ENCODE measurements around the gene ZNF483. TPM values are rescaled to one million over a fixed set of nuclear protein-coding genes. Genes with fewer than 3 reads are reported as not detected.

The ZNF483 gene
- polyA plus RNA-seq, 3 donors = not detected

- Mint-ChIP-seq H3K27me3 (ENCODE audit: low read depth in 3 of 3) (peaks cover 28 to 51% (median 35%) of the 10 kb centered on the region in 3 donors), H3K4me1 (peaks cover 27% of the 10 kb centered on the region), H3K36me3 (no peaks in the 10 kb centered on the region), H3K9me3 (peaks cover 0 to 9% (median 3%) of the 10 kb centered on the region in 7 donors), H3K27ac (peak within 1 kb of the TSS in 6 of 7 donors; percentile 10 to 58 (median 44)), H3K4me3 (peak within 1 kb of the TSS; percentile 98 to 100)
- intact Hi-C loops (cut with micrococcal nuclease) = loop anchor here in 1 of 2 donors (10.0 kb wide), 1 partner anchor 475 kb away; no protein-coding TSS in a partner anchor
- Histone ChIP-seq H3K79me2 (ENCODE audit: insufficient read depth, low read length) (no peaks in the 10 kb centered on the region), H2AFZ (ENCODE audit: insufficient read depth, low read depth, low read length, poor library complexity, severe bottlenecking) (peak within 1 kb of the TSS; percentile 95), H3K36me3 (replicated peaks in 1 of 2; ENCODE audit: control insufficient read depth in 1 of 2, insufficient read depth in 2 of 2, low read length in 2 of 2) (no peaks in the 10 kb centered on the region), H3K4me1 (ENCODE audit: control insufficient read depth in 1 of 2, insufficient read depth in 2 of 2, low read length in 2 of 2) (peaks cover 15 to 25% of the 10 kb centered on the region in 2 donors), H3K27me3 (ENCODE audit: control insufficient read depth in 2 of 2, insufficient read depth in 2 of 2, low read length in 2 of 2) (peaks cover 0 to 35% of the 10 kb centered on the region in 2 donors), H4K20me1 (ENCODE audit: insufficient read depth, low read length) (no peaks in the 10 kb centered on the region), H3K9me3 (replicated peaks in 1 of 2; ENCODE audit: control insufficient read depth in 1 of 2, insufficient read depth in 1 of 2, low read length in 2 of 2) (no peaks in the 10 kb centered on the region), H3K27ac (ENCODE audit: low read depth in 1 of 2, low read length in 2 of 2) (no peak within 1 kb of the TSS), H3K4me2 (replicated peaks; ENCODE audit: extremely low read depth, low read length, poor library complexity, severe bottlenecking) (peak within 1 kb of the TSS; percentile 88), H3K4me3 (replicated peaks in 1 of 3; ENCODE audit: low read depth in 2 of 3, low read length in 3 of 3) (peak within 1 kb of the TSS; percentile 57 to 86 (median 59)), H3K9ac (ENCODE audit: insufficient read depth, low read length, poor library complexity, severe bottlenecking) (peak within 1 kb of the TSS; percentile 49)
- WGBS (ENCODE audit: insufficient coverage) = under 1% methylated on average over 37 of the region's 64 CpGs
- TF ChIP-seq, protein P1, sequence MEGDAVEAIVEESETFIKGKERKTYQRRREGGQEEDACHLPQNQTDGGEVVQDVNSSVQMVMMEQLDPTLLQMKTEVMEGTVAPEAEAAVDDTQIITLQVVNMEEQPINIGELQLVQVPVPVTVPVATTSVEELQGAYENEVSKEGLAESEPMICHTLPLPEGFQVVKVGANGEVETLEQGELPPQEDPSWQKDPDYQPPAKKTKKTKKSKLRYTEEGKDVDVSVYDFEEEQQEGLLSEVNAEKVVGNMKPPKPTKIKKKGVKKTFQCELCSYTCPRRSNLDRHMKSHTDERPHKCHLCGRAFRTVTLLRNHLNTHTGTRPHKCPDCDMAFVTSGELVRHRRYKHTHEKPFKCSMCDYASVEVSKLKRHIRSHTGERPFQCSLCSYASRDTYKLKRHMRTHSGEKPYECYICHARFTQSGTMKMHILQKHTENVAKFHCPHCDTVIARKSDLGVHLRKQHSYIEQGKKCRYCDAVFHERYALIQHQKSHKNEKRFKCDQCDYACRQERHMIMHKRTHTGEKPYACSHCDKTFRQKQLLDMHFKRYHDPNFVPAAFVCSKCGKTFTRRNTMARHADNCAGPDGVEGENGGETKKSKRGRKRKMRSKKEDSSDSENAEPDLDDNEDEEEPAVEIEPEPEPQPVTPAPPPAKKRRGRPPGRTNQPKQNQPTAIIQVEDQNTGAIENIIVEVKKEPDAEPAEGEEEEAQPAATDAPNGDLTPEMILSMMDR (IDR thresholded peaks at IDR 0.05) = no peak
- peak; percentile 12 to 14 (median 12) for DNase-seq
Observed at GRCh38 chr9:111599092-111599954, 74.3 kb downstream of the ZNF483 start, which contains the start of gene PTGR1. TSS of gene PTGR1 (minus strand) at chr9:111599647. CDS start at chr9:111597422, 2,225 bp downstream.

- intact Hi-C loops (cut with micrococcal nuclease) = loop anchor here in 1 of 2 donors (10.0 kb wide), 1 partner anchor 475 kb away; no protein-coding TSS in a partner anchor
Observed at GRCh38 chr9:111599955-111600343, 75.0 kb downstream of the ZNF483 start.

More at GRCh38 chr9:111599955-111600343, 75.0 kb downstream of the ZNF483 start:
- H3K36me3 ChIP-seq (replicated peaks in 1 of 2; ENCODE audit: control insufficient read depth in 1 of 2, insufficient read depth in 2 of 2, low read length in 2 of 2) = no peaks in the 10 kb centered on the region
- peak overlapping the region; percentile 88 for H3K4me2 ChIP-seq (replicated peaks; ENCODE audit: extremely low read depth, low read length, poor library complexity, severe bottlenecking)
- no peak overlapping the region for H3K27ac ChIP-seq (ENCODE audit: low read depth in 1 of 2, low read length in 2 of 2)
- no peaks in the 10 kb centered on the region for H3K36me3 Mint-ChIP-seq
- H4K20me1 ChIP-seq (ENCODE audit: insufficient read depth, low read length) = no peaks in the 10 kb centered on the region
- peaks cover 0 to 35% of the 10 kb centered on the region in 2 donors for H3K27me3 ChIP-seq (ENCODE audit: control insufficient read depth in 2 of 2, insufficient read depth in 2 of 2, low read length in 2 of 2)
- H3K9me3 ChIP-seq (replicated peaks in 1 of 2; ENCODE audit: control insufficient read depth in 1 of 2, insufficient read depth in 1 of 2, low read length in 2 of 2) = no peaks in the 10 kb centered on the region
- no peak overlapping the region for H3K27ac Mint-ChIP-seq
- TF ChIP-seq, protein P1 (IDR thresholded peaks at IDR 0.05) = no peak
- H3K4me3 ChIP-seq (replicated peaks in 1 of 3; ENCODE audit: low read depth in 2 of 3, low read length in 3 of 3) = peak overlapping the region; percentile 57 to 86 (median 59)
- no peaks in the 10 kb centered on the region for H3K79me2 ChIP-seq (ENCODE audit: insufficient read depth, low read length)
- H2AFZ ChIP-seq (ENCODE audit: insufficient read depth, low read depth, low read length, poor library complexity, severe bottlenecking) = peak overlapping the region; percentile 95
- 60% methylated on average over 17 of the region's 17 CpGs for WGBS (ENCODE audit: insufficient coverage)
- H3K4me3 Mint-ChIP-seq = peak overlapping the region; percentile 98 to 100
- H3K9ac ChIP-seq (ENCODE audit: insufficient read depth, low read length, poor library complexity, severe bottlenecking) = peak overlapping the region; percentile 49
- DNase-seq = no peak
- H3K27me3 Mint-ChIP-seq (ENCODE audit: low read depth in 3 of 3) = peaks cover 28 to 53% (median 38%) of the 10 kb centered on the region in 3 donors
- H3K4me1 Mint-ChIP-seq = peaks cover 27% of the 10 kb centered on the region
- H3K9me3 Mint-ChIP-seq = peaks cover 0 to 9% (median 3%) of the 10 kb centered on the region in 7 donors
- peaks cover 15 to 25% of the 10 kb centered on the region in 2 donors for H3K4me1 ChIP-seq (ENCODE audit: control insufficient read depth in 1 of 2, insufficient read depth in 2 of 2, low read length in 2 of 2)
